Neural progenitor cell (in vitro differentiated cells): Measurements from ENCODE around the gene RNU2-63P. TPM values are rescaled to one million over a fixed set of nuclear protein-coding genes. Genes with fewer than 3 reads are reported as not detected.
A peak's percentile ranks its signal among the peaks of the same experiment; 100 is the strongest.

Experiments
- DNase-seq: peaks from one replicate; pipeline ENCODE4 v3.0.0-alpha.2; 2016; ENCODE audit warnings: low spot score
- H2AFZ ChIP-seq: fragments of 200-600 bp; sonication (generic); replicated peaks from 2 replicates; pipeline ENCODE4 v1.6.1; 2016; ENCODE audit warnings: antibody characterized with exemption
- H3F3A ChIP-seq: fragments of 200-600 bp; sonication (generic); 2 replicates; pipeline ENCODE4 v1.6.1; 2016; ENCODE audit warnings: antibody characterized with exemption, low read depth
- H3K27ac ChIP-seq: fragments of 200-600 bp; sonication (generic); 2 replicates; pipeline ENCODE4 v1.5.1; 2016; ENCODE audit warnings: mild to moderate bottlenecking
- H3K27me3 ChIP-seq: fragments of 200-600 bp; sonication (generic); 2 replicates; pipeline ENCODE4 v1.6.1; 2016; ENCODE audit warnings: mild to moderate bottlenecking, moderate library complexity
- H3K36me3 ChIP-seq: fragments of 200-600 bp; sonication (generic); 2 replicates; pipeline ENCODE4 v1.5.1; 2016
- H3K4me1 ChIP-seq: fragments of 200-600 bp; sonication (generic); 2 replicates; pipeline ENCODE4 v1.6.1; 2016; ENCODE audit warnings: mixed run types
- H3K4me2 ChIP-seq: fragments of 200-600 bp; sonication (generic); 2 replicates; pipeline ENCODE4 v1.6.1; 2016
- H3K4me3 ChIP-seq: fragments of 200-600 bp; sonication (generic); 2 replicates; pipeline ENCODE4 v1.5.1; 2016
- H3K79me2 ChIP-seq: fragments of 200-600 bp; sonication (generic); 2 replicates; pipeline ENCODE4 v1.6.1; 2016; ENCODE audit warnings: low read depth
- H3K9ac ChIP-seq: fragments of 200-600 bp; sonication (generic); 2 replicates; pipeline ENCODE4 v1.6.1; 2016
- H3K9me3 ChIP-seq: fragments of 200-600 bp; sonication (generic); 2 replicates; pipeline ENCODE4 v1.5.1; 2016; ENCODE audit warnings: low read depth
- H4K20me1 ChIP-seq: fragments of 200-600 bp; sonication (generic); 2 replicates; pipeline ENCODE4 v1.6.1; 2016; ENCODE audit warnings: low read depth
- H3K27ac Mint-ChIP-seq: 3 replicates; pipeline ENCODE4 v1.8.0; 2021; ENCODE audit warnings: mixed read lengths
- H3K27me3 Mint-ChIP-seq: 2 replicates; pipeline ENCODE4 v1.8.0; 2022; ENCODE audit warnings: low read depth, mild to moderate bottlenecking, inconsistent platforms, moderate library complexity, mixed read lengths; ENCODE audit not compliant: insufficient read depth
- H3K36me3 Mint-ChIP-seq: 3 replicates; pipeline ENCODE4 v1.8.0; 2021; ENCODE audit warnings: mixed read lengths
- H3K4me1 Mint-ChIP-seq: 3 replicates; pipeline ENCODE4 v1.8.0; 2021; ENCODE audit warnings: mixed read lengths
- H3K4me3 Mint-ChIP-seq: 3 replicates; pipeline ENCODE4 v1.8.0; 2021; ENCODE audit warnings: mild to moderate bottlenecking, moderate library complexity, mixed read lengths
- H3K9me3 Mint-ChIP-seq: 3 replicates; pipeline ENCODE4 v1.8.0; 2020; ENCODE audit warnings: mixed read lengths
- EZH2 ChIP-seq: fragments of 200-600 bp; sonication (generic); IDR thresholded peaks from 2 replicates; pipeline ENCODE4 v1.6.1; 2017; ENCODE audit warnings: antibody characterized with exemption, mild to moderate bottlenecking, moderate library complexity
- EZH2phosphoT487 ChIP-seq: fragments of 200-600 bp; sonication (generic); IDR thresholded peaks from 2 replicates; pipeline ENCODE4 v1.6.1; 2017; ENCODE audit warnings: antibody characterized with exemption
- total RNA-seq: library from RNA; depleted of rRNA; stranded (reverse); fragments of >200 nt; gene quantifications from 2 replicates; pipeline ENCODE4 v1.2.3, GENCODE V29; 2015; ENCODE audit warnings: low replicate concordance
- TF ChIP-seq, protein P1 (sequence below): fragments of 200-600 bp; sonication (generic); IDR thresholded peaks from 2 replicates; pipeline ENCODE4 v1.5.1; 2017; ENCODE audit warnings: antibody characterized with exemption, mild to moderate bottlenecking

The RNU2-63P gene
- not detected in 2 replicates for total RNA-seq

DNA sequence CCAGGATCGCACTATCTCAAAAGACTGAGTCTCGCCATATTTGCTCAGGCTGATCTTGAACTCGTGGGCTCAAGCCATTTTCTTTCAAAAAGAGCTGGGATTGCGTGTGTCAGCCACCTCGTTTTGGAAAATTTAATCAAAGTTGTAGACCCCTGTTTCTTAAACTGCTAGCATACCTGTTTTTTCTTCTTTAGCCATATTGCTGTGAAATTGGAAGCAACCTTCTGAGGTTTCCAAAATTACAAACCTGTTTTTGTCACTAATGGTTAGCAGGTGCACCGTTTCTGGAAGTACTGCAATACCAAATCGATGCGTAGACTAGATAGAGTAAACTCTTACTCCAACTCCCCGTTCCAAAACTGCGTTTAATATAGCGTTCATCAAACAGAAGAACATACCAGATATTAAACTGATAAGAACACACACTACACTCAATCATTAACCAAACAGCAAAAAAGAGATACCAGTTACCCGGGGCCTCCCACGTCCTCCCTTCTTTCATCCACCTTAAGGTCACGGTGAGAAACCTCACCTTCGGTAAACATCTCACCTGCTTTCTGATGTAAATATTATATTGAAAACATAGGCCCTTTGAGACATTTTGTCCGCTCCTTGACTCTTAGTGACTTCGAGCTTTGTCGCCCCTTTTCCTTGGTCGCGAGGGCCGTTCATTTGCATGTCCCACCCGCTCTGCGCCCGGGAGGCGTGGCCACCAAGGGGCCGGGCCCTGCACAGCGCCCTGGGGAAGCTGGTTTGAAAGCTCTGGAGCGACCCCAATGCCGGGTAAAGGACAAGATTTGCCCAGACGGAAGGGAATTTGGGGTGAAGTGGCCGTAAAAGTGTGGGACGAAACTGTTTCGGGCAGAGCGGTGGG is at the start of gene RNU2-63P:
Gene RNU2-63P, minus strand, starts transcription at position 462 of the 874 bp plus-strand sequence.
- H3K27ac ChIP-seq: peak within 1 kb of the TSS; percentile 97
- H2AFZ ChIP-seq: peak within 1 kb of the TSS; percentile 93
- peak within 1 kb of the TSS; percentile 96 for H3K4me3 Mint-ChIP-seq
- H3K9me3 ChIP-seq: no peaks in the 10 kb centered on the region
- no peaks in the 10 kb centered on the region for H3K27me3 ChIP-seq
- TF ChIP-seq, protein P1, sequence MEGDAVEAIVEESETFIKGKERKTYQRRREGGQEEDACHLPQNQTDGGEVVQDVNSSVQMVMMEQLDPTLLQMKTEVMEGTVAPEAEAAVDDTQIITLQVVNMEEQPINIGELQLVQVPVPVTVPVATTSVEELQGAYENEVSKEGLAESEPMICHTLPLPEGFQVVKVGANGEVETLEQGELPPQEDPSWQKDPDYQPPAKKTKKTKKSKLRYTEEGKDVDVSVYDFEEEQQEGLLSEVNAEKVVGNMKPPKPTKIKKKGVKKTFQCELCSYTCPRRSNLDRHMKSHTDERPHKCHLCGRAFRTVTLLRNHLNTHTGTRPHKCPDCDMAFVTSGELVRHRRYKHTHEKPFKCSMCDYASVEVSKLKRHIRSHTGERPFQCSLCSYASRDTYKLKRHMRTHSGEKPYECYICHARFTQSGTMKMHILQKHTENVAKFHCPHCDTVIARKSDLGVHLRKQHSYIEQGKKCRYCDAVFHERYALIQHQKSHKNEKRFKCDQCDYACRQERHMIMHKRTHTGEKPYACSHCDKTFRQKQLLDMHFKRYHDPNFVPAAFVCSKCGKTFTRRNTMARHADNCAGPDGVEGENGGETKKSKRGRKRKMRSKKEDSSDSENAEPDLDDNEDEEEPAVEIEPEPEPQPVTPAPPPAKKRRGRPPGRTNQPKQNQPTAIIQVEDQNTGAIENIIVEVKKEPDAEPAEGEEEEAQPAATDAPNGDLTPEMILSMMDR: no peak
- TF ChIP-seq EZH2phosphoT487 (no peak), EZH2 (no peak)
- H3K36me3 Mint-ChIP-seq: no peaks in the 10 kb centered on the region
- peaks cover 10% of the 10 kb centered on the region for H3K27me3 Mint-ChIP-seq
- H3K9ac ChIP-seq: peak within 1 kb of the TSS; percentile 85
- peaks cover 16% of the 10 kb centered on the region for H3K4me1 ChIP-seq
- H4K20me1 ChIP-seq: no peaks in the 10 kb centered on the region
- no peaks in the 10 kb centered on the region for H3K9me3 Mint-ChIP-seq
- H3K4me2 ChIP-seq: peak within 1 kb of the TSS; percentile 72
- no peaks in the 10 kb centered on the region for H3K36me3 ChIP-seq
- H3K4me1 Mint-ChIP-seq: peaks cover 19% of the 10 kb centered on the region
- peak within 1 kb of the TSS; percentile 100 for H3K27ac Mint-ChIP-seq
- peak within 1 kb of the TSS; percentile 58 for H3K4me3 ChIP-seq
- H3K79me2 ChIP-seq: no peaks in the 10 kb centered on the region
- peak; percentile 87 for DNase-seq
- H3F3A ChIP-seq: peaks cover 27% of the 10 kb centered on the region

DNA sequence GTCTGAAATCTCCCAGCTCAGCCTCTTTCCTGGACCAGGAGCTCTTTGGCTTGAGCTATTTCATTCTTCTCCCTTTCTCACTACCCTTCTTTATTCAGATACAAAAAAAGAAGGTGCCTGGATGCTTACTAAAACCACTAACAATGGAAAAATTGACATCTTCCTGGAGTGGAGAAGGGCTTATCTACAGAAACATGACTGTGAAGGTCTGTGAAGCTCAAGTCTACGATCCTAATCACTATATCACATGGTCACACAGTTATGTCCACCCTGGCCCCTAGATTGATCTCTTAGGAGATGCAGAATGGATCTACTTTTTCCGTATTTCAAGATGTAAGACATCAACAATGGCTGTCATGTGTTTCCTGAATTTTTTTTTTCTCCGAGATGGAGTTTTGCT is 44.9 kb upstream of the RNU2-63P start:
- H3K4me2 ChIP-seq: no peak overlapping the region
- H3K4me3 ChIP-seq: no peak overlapping the region
- H3K79me2 ChIP-seq: no peaks in the 10 kb centered on the region
- Mint-ChIP-seq H3K4me3 (no peak overlapping the region), H3K27me3 (peaks cover 2% of the 10 kb centered on the region), H3K27ac (no peak overlapping the region), H3K36me3 (no peaks in the 10 kb centered on the region), H3K9me3 (no peaks in the 10 kb centered on the region), H3K4me1 (peaks cover under 1% of the 10 kb centered on the region)
- H3K9me3 ChIP-seq: no peaks in the 10 kb centered on the region
- peak overlapping the region; percentile 58 for H2AFZ ChIP-seq
- peaks cover 8% of the 10 kb centered on the region for H3K4me1 ChIP-seq
- TF ChIP-seq EZH2 (no peak), EZH2phosphoT487 (no peak)
- TF ChIP-seq, protein P1: no peak
- no peaks in the 10 kb centered on the region for H4K20me1 ChIP-seq
- no peaks in the 10 kb centered on the region for H3K36me3 ChIP-seq
- H3K27ac ChIP-seq: no peak overlapping the region
- H3F3A ChIP-seq: peaks cover 8% of the 10 kb centered on the region
- DNase-seq: no peak
- H3K27me3 ChIP-seq: no peaks in the 10 kb centered on the region
- no peak overlapping the region for H3K9ac ChIP-seq

DNA sequence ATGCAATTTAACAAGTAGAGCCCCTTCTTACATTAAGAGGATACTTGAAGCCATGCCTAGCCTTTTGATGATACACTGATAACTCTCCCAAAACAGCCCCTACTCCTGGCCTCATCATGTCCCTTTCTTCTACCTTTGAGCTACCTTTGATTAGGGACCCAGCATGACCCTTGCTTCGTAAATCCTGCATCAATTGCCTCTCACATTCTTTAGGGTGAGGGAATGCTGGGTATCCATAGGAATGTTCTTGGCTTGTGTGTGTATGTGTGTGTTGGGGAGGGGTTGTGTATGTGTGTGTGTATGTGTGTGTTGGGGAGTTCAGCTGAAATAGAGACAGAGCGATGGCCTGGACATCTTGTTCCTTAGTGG is 44.5 kb upstream of the RNU2-63P start:
- peak overlapping the region; percentile 7 for H3K4me2 ChIP-seq
- no peak overlapping the region for H3K9ac ChIP-seq
- H3F3A ChIP-seq: peaks cover 8% of the 10 kb centered on the region
- peaks cover 10% of the 10 kb centered on the region for H3K4me1 ChIP-seq
- H3K4me1 Mint-ChIP-seq: peaks cover 5% of the 10 kb centered on the region
- no peak overlapping the region for H3K27ac ChIP-seq
- H3K27me3 ChIP-seq: no peaks in the 10 kb centered on the region
- H3K9me3 ChIP-seq: no peaks in the 10 kb centered on the region
- peaks cover 2% of the 10 kb centered on the region for H3K27me3 Mint-ChIP-seq
- peak overlapping the region; percentile 58 for H2AFZ ChIP-seq
- no peaks in the 10 kb centered on the region for H3K9me3 Mint-ChIP-seq
- no peaks in the 10 kb centered on the region for H4K20me1 ChIP-seq
- no peak for DNase-seq
- no peaks in the 10 kb centered on the region for H3K79me2 ChIP-seq
- no peak overlapping the region for H3K4me3 Mint-ChIP-seq
- no peak for TF ChIP-seq EZH2phosphoT487
- TF ChIP-seq, protein P1: no peak
- TF ChIP-seq EZH2: no peak
- no peaks in the 10 kb centered on the region for H3K36me3 ChIP-seq
- H3K27ac Mint-ChIP-seq: no peak overlapping the region
- no peaks in the 10 kb centered on the region for H3K36me3 Mint-ChIP-seq
- H3K4me3 ChIP-seq: no peak overlapping the region
